HG02885 (cell line): ENCODE measurements around the gene MORF4L2.
"Not testable (repeated sequence)": the region's sequence is repeated elsewhere in the genome, so short reads cannot be mapped to it uniquely, and the experiment has no call there.

Experiments
- ATAC-seq: cut with Tn5 transposase; IDR thresholded peaks from one replicate; pipeline ENCODE4 v1.9.1; 2021; ENCODE audit warnings: mild to moderate bottlenecking; ENCODE audit not compliant: unreplicated experiment, poor library complexity

MORF4L2 gene

GRCh38 chrX:103685396-103685795 lies 1.1 kb downstream of the MORF4L2 start:
- ATAC-seq: no peak

DNA sequence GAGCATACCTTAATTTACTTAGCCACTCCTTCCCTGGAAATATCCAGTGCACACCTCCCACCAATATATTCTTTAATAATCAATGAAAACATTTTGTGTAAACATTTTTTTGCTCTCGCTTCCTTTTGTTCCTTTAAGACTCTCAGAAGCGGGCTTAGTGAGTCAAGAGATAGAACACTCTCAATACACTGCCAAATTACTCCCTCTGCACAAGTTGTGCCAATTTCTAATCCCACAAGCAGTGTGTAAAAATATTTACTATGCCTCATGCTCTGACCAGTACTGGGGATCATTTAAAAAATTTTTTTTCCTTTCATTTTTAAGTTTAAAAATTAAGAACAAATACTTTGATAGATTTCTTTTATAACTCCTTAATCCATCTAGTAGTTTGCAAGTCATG lies 5.1 kb downstream of the MORF4L2 start:
- ATAC-seq: no peak

DNA sequence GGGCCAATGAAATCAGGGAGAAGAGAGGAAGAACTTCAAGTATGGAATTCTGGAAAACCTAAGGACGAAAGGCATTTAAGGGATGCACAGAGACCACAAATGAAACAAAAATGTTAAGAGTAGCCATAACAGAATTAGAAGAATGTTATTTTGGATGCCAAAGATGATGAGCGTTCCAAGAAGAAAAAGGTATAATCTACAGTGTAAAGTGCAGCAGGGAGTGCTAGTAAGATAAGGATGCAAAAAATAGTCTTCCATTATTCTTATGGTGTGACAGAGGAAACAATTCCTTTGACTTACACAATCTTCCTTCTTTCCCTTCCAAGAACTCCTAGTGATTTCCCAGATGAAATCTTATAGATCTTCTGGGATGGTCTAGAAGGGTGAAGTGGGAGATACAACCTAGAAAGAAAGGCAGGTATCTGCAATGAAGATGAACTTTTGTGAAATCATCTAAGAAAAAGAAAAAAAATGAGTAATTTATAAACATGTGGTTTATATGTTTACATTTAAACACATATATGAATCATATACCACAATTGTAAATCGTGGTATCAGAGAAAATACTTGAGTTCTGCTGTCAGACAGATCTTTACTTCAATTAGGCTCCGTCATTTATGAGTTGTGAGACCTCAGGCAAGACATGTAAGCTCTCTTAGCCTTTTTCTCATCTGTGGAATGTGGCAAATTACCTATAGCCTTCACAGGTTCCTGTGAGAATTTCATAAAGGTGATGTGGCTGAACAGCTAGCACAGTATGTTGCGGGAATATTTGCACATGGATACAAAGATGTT lies 8.1 kb downstream of the MORF4L2 start:
- ATAC-seq: no peak

DNA sequence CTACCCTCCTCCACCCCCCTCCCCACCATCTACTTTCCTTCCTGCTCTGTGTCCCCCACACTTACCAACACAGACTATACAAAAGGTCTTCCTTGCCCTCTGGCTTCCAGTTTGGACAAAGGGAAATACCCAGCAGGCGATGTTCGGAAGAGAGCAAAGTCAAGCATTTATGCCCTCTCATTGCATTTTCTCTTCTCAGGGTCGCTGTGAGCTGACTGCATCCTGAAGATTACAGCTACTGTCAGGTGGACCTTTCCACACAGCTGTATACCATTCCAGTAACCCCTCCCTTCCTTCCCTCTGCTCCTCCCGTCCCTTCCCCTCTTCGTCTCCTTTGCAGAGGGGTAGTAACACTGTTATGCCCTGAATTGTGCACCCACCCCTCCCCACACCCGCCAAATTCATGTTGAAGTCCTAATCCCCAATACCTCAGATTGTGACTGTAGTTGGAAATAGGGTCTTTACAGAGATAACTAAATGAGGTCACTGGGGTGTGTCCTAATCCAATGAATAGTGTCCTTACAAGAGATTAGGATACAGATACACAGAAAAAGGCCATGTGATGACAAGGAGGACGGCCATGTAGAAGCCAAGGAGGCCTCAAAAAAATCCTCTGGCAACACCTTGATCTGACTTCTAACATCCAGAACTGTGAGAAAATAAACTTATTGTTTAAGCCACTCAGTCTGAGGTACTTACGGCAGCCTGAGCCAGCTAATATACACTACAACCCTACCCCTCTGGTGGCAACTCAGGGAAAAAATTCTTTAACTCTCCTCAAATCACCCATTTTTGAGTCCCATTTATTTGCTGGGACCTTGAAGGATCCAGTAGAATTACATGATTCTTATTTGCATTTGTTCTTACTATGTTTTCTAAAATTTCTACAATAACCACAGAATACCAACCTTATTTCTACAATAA lies 11.7 kb downstream of the MORF4L2 start:
- ATAC-seq: no peak

DNA sequence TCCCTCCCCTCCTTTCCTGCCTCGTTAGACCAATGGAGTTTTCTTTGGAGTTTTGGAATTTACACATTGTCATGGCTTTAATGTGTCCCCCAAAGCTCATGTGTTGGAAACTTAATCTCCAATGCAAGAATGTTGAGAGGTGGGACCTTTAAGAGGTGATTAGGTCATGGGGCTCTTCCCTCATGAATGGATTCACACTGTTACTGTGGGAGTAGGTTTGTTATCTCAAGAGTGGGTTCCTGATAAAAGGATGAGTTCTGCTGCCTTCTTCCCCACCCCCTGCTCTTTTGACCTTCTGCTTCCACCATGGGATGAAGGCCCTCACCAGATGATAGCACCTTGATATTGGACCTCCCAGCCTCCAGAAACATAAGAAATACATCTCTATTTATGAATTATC lies 16.8 kb downstream of the MORF4L2 start:
- ATAC-seq: no peak

GRCh38 chrX:103666202-103667107 lies 20.0 kb downstream of the MORF4L2 start:
- no peak for ATAC-seq

- ATAC-seq: no peak
These were observed 22.3 kb downstream of the MORF4L2 start for GRCh38 chrX:103663981-103664762.

GRCh38 chrX:103659460-103659859 lies 27.0 kb downstream of the MORF4L2 start:
- ATAC-seq: not testable (repeated sequence)

DNA sequence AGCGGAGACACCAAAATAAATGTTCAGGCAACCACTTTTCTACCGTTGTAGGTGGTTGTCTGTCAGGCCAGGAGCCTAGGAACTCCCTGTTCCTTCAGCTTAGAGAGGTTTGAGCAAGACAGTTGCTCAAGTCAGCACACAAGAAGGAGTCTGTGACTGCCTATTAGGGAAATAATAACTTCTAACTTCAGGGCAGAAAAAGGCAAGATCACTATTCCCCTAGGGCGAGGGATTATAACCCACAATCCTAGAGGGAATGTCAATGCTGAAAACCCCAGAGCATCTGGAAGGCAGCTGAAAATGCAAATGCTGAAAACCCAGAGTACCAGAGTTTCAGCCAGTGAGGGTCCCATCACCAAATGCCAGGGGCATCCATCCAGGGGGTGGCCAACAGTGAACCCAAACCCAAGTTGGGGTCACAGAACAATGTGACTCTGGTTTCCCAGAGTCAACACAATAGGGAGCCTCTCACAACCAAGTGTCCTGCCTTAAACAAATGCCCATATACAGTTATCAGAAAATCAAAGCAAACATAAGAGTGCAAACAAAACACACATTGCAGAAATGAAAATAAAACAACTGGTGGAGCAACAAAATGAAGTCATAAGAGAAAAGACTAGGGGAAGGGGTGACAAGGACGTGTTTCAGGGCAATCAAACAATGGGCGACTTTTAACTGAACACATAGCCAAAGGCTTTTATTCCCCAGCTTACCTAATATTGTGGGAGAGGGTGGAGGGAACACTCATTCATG lies 27.6 kb downstream of the MORF4L2 start:
- ATAC-seq: no peak

DNA sequence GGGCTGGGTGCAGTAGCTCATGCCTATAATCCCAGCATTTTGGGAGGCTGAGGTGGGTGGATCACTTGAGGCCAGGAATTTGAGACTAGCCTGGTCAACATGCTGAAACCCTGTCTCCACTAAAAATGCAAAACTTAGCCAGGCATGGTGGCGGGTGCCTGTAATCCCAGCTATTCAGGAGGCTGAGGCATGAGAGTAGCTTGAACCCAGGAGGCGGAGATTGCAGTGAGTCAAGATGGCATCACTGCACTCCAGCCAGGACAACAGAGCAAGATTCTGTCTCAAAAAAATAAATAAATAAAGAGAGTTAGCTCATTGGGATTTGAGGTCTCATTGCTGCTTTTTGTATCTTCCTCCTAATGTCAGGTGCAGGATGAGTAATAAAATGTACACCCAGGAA lies 29.4 kb downstream of the MORF4L2 start:
- not testable (repeated sequence) for ATAC-seq

DNA sequence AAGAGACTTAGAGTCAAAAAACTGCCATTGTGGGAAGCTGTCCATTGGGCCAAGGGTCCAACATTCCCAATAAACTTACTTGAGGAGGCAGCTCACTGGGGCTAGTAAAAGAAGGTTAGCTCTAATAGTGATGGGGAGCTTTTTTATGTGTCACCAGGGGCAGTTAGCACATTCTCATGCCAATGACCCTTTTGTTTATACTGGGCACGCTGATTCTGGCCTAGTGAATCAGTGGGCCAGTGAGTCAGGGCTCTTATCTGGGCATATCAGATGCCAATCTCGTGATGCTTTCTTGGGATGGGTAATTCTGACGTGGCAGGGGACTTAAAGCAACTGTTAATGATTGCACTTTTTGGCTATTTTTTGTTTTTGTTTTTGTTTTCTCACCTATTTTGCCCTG lies 29.9 kb downstream of the MORF4L2 start:
- ATAC-seq: no peak

GRCh38 chrX:103655230-103656000 lies 31.1 kb downstream of the MORF4L2 start:
- not testable (repeated sequence) for ATAC-seq

- ATAC-seq: no peak
These were observed 35.2 kb downstream of the MORF4L2 start for GRCh38 chrX:103651151-103651773.

GRCh38 chrX:103647630-103648029 lies 38.9 kb downstream of the MORF4L2 start:
- ATAC-seq: no peak

GRCh38 chrX:103644125-103644524 lies 42.4 kb downstream of the MORF4L2 start:
- no peak for ATAC-seq

- no peak for ATAC-seq
These were observed 45.9 kb downstream of the MORF4L2 start for GRCh38 chrX:103640401-103641155.
